Central memory CD8-positive, alpha-beta T cell (primary cell): ENCODE results near the gene TNFRSF18.
A peak's percentile ranks its signal among the peaks of the same experiment; 100 is the strongest.

Experiments used
- ATAC-seq: fragments of 150-1000 bp; cut with Tn5 transposase; replicated peaks from 2 replicates; pipeline ENCODE4 v1.10.0; 2022; ENCODE audit warnings: mild to moderate bottlenecking, moderate FRiP score, moderate number of reproducible peaks; ENCODE audit not compliant: poor library complexity, severe bottlenecking; ENCODE audit errors: extremely low read depth
- DNase-seq, 2 donors: peaks; one replicate each; pipeline ENCODE4 v3.0.0; 2021; ENCODE audit warnings: low spot score in 2 of 2
- H3K27ac Mint-ChIP-seq: one replicate; pipeline ENCODE4 v1.8.0; 2022; ENCODE audit warnings: low read depth, mild to moderate bottlenecking, moderate library complexity, mixed read lengths
- H3K27me3 Mint-ChIP-seq: one replicate; pipeline ENCODE4 v1.8.0; 2022; ENCODE audit warnings: mixed read lengths
- H3K36me3 Mint-ChIP-seq: one replicate; pipeline ENCODE4 v1.8.0; 2022; ENCODE audit warnings: mild to moderate bottlenecking, moderate library complexity, mixed read lengths; ENCODE audit not compliant: insufficient read depth
- H3K4me1 Mint-ChIP-seq: one replicate; pipeline ENCODE4 v1.8.0; 2022; ENCODE audit warnings: mixed read lengths
- H3K4me3 Mint-ChIP-seq: one replicate; pipeline ENCODE4 v1.8.0; 2022; ENCODE audit warnings: mild to moderate bottlenecking, moderate library complexity, mixed read lengths
- H3K9me3 Mint-ChIP-seq: one replicate; pipeline ENCODE4 v1.8.0; 2022; ENCODE audit warnings: mixed read lengths

The TNFRSF18 gene

GRCh38 chr1:1229770-1230169, 23.4 kb upstream of the TNFRSF18 start:
- Mint-ChIP-seq H3K27me3 (no peaks in the 10 kb centered on the region), H3K9me3 (no peaks in the 10 kb centered on the region), H3K36me3 (peaks cover 19% of the 10 kb centered on the region), H3K27ac (no peak overlapping the region), H3K4me3 (peak overlapping the region; percentile 39), H3K4me1 (peaks cover 37% of the 10 kb centered on the region)
- no peak for ATAC-seq
- DNase-seq, result no peak

- H3K4me3 Mint-ChIP-seq, result no peak overlapping the region
- H3K27ac Mint-ChIP-seq, result no peak overlapping the region
- H3K4me1 Mint-ChIP-seq, result peaks cover 27% of the 10 kb centered on the region
- peaks cover 22% of the 10 kb centered on the region for H3K36me3 Mint-ChIP-seq
- ATAC-seq, result no peak
- no peaks in the 10 kb centered on the region for H3K9me3 Mint-ChIP-seq
- no peaks in the 10 kb centered on the region for H3K27me3 Mint-ChIP-seq
- no peak for DNase-seq
These were observed 22.4 kb upstream of the TNFRSF18 start for GRCh38 chr1:1228596-1229321.

- H3K27ac Mint-ChIP-seq, result no peak overlapping the region
- ATAC-seq (no peak), DNase-seq (no peak)
- no peaks in the 10 kb centered on the region for H3K9me3 Mint-ChIP-seq
- H3K36me3 Mint-ChIP-seq, result peaks cover 25% of the 10 kb centered on the region
- H3K4me3 Mint-ChIP-seq, result no peak overlapping the region
- peaks cover 24% of the 10 kb centered on the region for H3K4me1 Mint-ChIP-seq
- no peaks in the 10 kb centered on the region for H3K27me3 Mint-ChIP-seq
These were observed 21.8 kb upstream of the TNFRSF18 start for GRCh38 chr1:1228187-1228586.

GRCh38 chr1:1227386-1227785, 21.0 kb upstream of the TNFRSF18 start:
- Mint-ChIP-seq H3K9me3 (no peaks in the 10 kb centered on the region), H3K4me1 (peaks cover 30% of the 10 kb centered on the region), H3K27ac (no peak overlapping the region), H3K4me3 (no peak overlapping the region), H3K27me3 (no peaks in the 10 kb centered on the region), H3K36me3 (peaks cover 33% of the 10 kb centered on the region)
- no peak for DNase-seq
- ATAC-seq, result no peak

GRCh38 chr1:1226566-1227362, 20.4 kb upstream of the TNFRSF18 start:
- H3K4me3 Mint-ChIP-seq, result no peak overlapping the region
- no peaks in the 10 kb centered on the region for H3K27me3 Mint-ChIP-seq
- DNase-seq (no peak), ATAC-seq (no peak)
- peaks cover 30% of the 10 kb centered on the region for H3K4me1 Mint-ChIP-seq
- no peak overlapping the region for H3K27ac Mint-ChIP-seq
- peaks cover 33% of the 10 kb centered on the region for H3K36me3 Mint-ChIP-seq
- no peaks in the 10 kb centered on the region for H3K9me3 Mint-ChIP-seq

- no peak overlapping the region for H3K4me3 Mint-ChIP-seq
- peaks cover 31% of the 10 kb centered on the region for H3K36me3 Mint-ChIP-seq
- no peak overlapping the region for H3K27ac Mint-ChIP-seq
- H3K4me1 Mint-ChIP-seq, result peaks cover 27% of the 10 kb centered on the region
- DNase-seq (no peak), ATAC-seq (no peak)
- H3K9me3 Mint-ChIP-seq, result no peaks in the 10 kb centered on the region
- H3K27me3 Mint-ChIP-seq, result no peaks in the 10 kb centered on the region
These were observed 19.5 kb upstream of the TNFRSF18 start for GRCh38 chr1:1225913-1226312.

GRCh38 chr1:1225238-1225845, 18.9 kb upstream of the TNFRSF18 start:
- Mint-ChIP-seq H3K4me1 (peaks cover 23% of the 10 kb centered on the region), H3K27ac (no peak overlapping the region), H3K4me3 (no peak overlapping the region), H3K36me3 (peaks cover 31% of the 10 kb centered on the region), H3K9me3 (no peaks in the 10 kb centered on the region), H3K27me3 (no peaks in the 10 kb centered on the region)
- no peak for DNase-seq
- ATAC-seq, result no peak

- Mint-ChIP-seq H3K4me3 (no peak overlapping the region), H3K9me3 (no peaks in the 10 kb centered on the region), H3K36me3 (peaks cover 35% of the 10 kb centered on the region), H3K27me3 (no peaks in the 10 kb centered on the region), H3K4me1 (peaks cover 19% of the 10 kb centered on the region), H3K27ac (peak overlapping the region; percentile 76)
- no peak for ATAC-seq
- DNase-seq, result no peak
These were observed 17.5 kb upstream of the TNFRSF18 start for GRCh38 chr1:1223891-1224290.

GRCh38 chr1:1223321-1223720, 16.9 kb upstream of the TNFRSF18 start:
- no peaks in the 10 kb centered on the region for H3K27me3 Mint-ChIP-seq
- no peaks in the 10 kb centered on the region for H3K9me3 Mint-ChIP-seq
- H3K36me3 Mint-ChIP-seq, result peaks cover 34% of the 10 kb centered on the region
- ATAC-seq (no peak), DNase-seq (no peak)
- H3K27ac Mint-ChIP-seq, result peak overlapping the region; percentile 76
- H3K4me1 Mint-ChIP-seq, result peaks cover 19% of the 10 kb centered on the region
- no peak overlapping the region for H3K4me3 Mint-ChIP-seq

- Mint-ChIP-seq H3K4me3 (no peak overlapping the region), H3K27ac (peak overlapping the region; percentile 76), H3K9me3 (no peaks in the 10 kb centered on the region), H3K4me1 (peaks cover 19% of the 10 kb centered on the region), H3K27me3 (no peaks in the 10 kb centered on the region), H3K36me3 (peaks cover 39% of the 10 kb centered on the region)
- no peak for ATAC-seq
- DNase-seq, result no peak
These were observed 16.3 kb upstream of the TNFRSF18 start for GRCh38 chr1:1222575-1223225.

- Mint-ChIP-seq H3K27me3 (no peaks in the 10 kb centered on the region), H3K4me1 (peaks cover 19% of the 10 kb centered on the region), H3K27ac (peak overlapping the region; percentile 76), H3K4me3 (no peak overlapping the region), H3K36me3 (peaks cover 38% of the 10 kb centered on the region), H3K9me3 (no peaks in the 10 kb centered on the region)
- DNase-seq, result no peak
- ATAC-seq, result peak; percentile 11
These were observed 15.6 kb upstream of the TNFRSF18 start for GRCh38 chr1:1221887-1222574.

GRCh38 chr1:1220197-1220596, 13.8 kb upstream of the TNFRSF18 start:
- H3K36me3 Mint-ChIP-seq, result peaks cover 38% of the 10 kb centered on the region
- no peak overlapping the region for H3K27ac Mint-ChIP-seq
- no peak overlapping the region for H3K4me3 Mint-ChIP-seq

More at GRCh38 chr1:1220197-1220596, 13.8 kb upstream of the TNFRSF18 start:
- Mint-ChIP-seq H3K27me3 (no peaks in the 10 kb centered on the region), H3K4me1 (peaks cover 21% of the 10 kb centered on the region), H3K9me3 (no peaks in the 10 kb centered on the region)
- ATAC-seq, result no peak
- DNase-seq, result no peak
